Measurements from ENCODE around the gene LCN12. TPM values are rescaled to one million over a fixed set of nuclear protein-coding genes. Genes with fewer than 3 reads are reported as not detected.

The LCN12 gene
- total and polyA plus RNA-seq, 4 donors: 0.71 to 3.3 (median 1.6) TPM; not detected in 1

DNA sequence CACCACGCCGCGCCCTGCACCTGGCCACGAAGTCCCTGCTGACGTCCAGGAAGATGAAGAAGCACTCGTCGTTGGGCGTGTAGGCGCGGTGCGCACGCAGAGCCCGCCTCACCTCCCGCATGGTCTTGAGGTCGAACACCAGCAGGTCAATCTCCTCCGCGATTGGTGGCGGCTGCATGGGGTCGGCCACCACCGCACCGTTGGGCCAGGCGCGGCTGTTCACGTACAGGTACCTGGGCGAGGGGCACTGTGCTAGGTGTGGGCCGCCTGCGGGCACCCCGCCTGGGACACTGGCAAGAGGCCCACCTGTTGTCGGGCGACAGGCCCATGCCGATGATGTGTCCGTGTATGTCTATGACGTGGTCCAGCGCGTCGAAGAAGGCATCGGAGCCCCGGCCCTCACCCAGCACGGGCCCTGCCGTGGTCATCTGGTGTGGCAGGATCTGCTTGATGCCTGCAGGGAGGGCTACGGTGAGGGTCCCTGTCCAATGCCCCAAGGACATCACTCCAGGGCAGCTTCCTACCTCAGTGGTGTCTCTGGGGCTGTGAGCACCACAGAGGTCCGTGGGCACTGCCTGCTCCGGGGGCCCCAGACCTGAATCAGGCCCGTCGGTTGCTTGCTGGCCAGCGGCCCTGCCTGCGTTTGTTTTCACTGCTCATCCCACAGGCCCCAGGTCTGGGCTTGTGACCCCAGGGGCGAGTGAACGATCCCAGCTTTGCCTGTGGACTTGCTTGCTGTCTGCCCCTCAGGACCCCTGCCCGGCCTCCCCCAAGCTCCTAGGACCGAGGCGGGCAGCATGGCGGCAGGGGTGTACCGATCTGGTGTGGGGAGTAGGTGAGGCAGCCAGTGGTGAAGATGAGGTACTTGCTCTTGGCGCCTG is 10.6 kb upstream of the LCN12 start:
- no peak overlapping the region for H3K27ac ChIP-seq (ENCODE audit: low read depth in 1 of 2, low read length in 2 of 2)
- no peaks in the 10 kb centered on the region for H3K27me3 ChIP-seq (ENCODE audit: control insufficient read depth in 1 of 2, insufficient read depth in 2 of 2, low read length in 1 of 2)
- H3K4me3 ChIP-seq (ENCODE audit: low read length in 2 of 2): no peak overlapping the region
- H3K4me1 ChIP-seq (ENCODE audit: control insufficient read depth in 1 of 2, insufficient read depth in 2 of 2, low read length in 2 of 2): no peaks in the 10 kb centered on the region
- DNase-seq: peak in 1 of 2 donors; percentile 76
- intact Hi-C loops (cut with DNase I): loop anchor here (5.0 to 10.0 kb wide), 4 partner anchors 57 to 157 kb away; partner anchors contain the start of genes TRAF2 (in 2 of the 2), MAMDC4 (in 1 of the 2) and TMEM141 (in 1 of the 2)
- no peaks in the 10 kb centered on the region for H3K9me3 ChIP-seq (ENCODE audit: control insufficient read depth, low read length)
- WGBS, 2 donors: 94 to 95% methylated on average over 55 of the region's 55 CpGs
- no peak for ATAC-seq (ENCODE audit: low FRiP score)
- peaks cover 0 to 11% of the 10 kb centered on the region in 2 donors for H3K36me3 ChIP-seq (ENCODE audit: control insufficient read depth in 1 of 2, insufficient read depth in 2 of 2, low read length in 1 of 2)

- Histone ChIP-seq H3K27me3 (ENCODE audit: control insufficient read depth in 1 of 2, insufficient read depth in 2 of 2, low read length in 1 of 2) (no peaks in the 10 kb centered on the region), H3K9me3 (ENCODE audit: control insufficient read depth, low read length) (no peaks in the 10 kb centered on the region), H3K27ac (ENCODE audit: low read depth in 1 of 2, low read length in 2 of 2) (no peak overlapping the region), H3K4me1 (ENCODE audit: control insufficient read depth in 1 of 2, insufficient read depth in 2 of 2, low read length in 2 of 2) (no peaks in the 10 kb centered on the region), H3K4me3 (ENCODE audit: low read length in 2 of 2) (no peak overlapping the region), H3K36me3 (ENCODE audit: control insufficient read depth in 1 of 2, insufficient read depth in 2 of 2, low read length in 1 of 2) (peaks cover 0 to 11% of the 10 kb centered on the region in 2 donors)
- DNase-seq (peak; percentile 53 to 74), ATAC-seq (ENCODE audit: low FRiP score) (no peak)
- intact Hi-C loops (cut with DNase I): loop anchor here (5.0 to 10.0 kb wide), 4 partner anchors 57 to 157 kb away; partner anchors contain the start of genes TRAF2 (in 2 of the 2), MAMDC4 (in 1 of the 2) and TMEM141 (in 1 of the 2)
- 93% methylated on average over 57 to 60 of the region's 60 CpGs for WGBS, 2 donors
Measured at GRCh38 chr9:136942112-136942880, 9.8 kb upstream of the LCN12 start.

GRCh38 chr9:136942881-136943230 is 9.2 kb upstream of the LCN12 start:
- no peaks in the 10 kb centered on the region for H3K4me1 ChIP-seq (ENCODE audit: control insufficient read depth in 1 of 2, insufficient read depth in 2 of 2, low read length in 2 of 2)
- H3K9me3 ChIP-seq (ENCODE audit: control insufficient read depth, low read length): no peaks in the 10 kb centered on the region
- H3K27ac ChIP-seq (ENCODE audit: low read depth in 1 of 2, low read length in 2 of 2): no peak overlapping the region
- intact Hi-C loops (cut with DNase I): loop anchor here (5.0 to 10.0 kb wide), 4 partner anchors 58 to 158 kb away; partner anchors contain the start of genes TRAF2 (in 2 of the 2), MAMDC4 (in 1 of the 2) and TMEM141 (in 1 of the 2)
- ATAC-seq (ENCODE audit: low FRiP score) (no peak), DNase-seq (no peak)
- peaks cover 0 to 11% of the 10 kb centered on the region in 2 donors for H3K36me3 ChIP-seq (ENCODE audit: control insufficient read depth in 1 of 2, insufficient read depth in 2 of 2, low read length in 1 of 2)
- no peak overlapping the region for H3K4me3 ChIP-seq (ENCODE audit: low read length in 2 of 2)
- WGBS, 2 donors: 94 to 95% methylated on average over 16 of the region's 16 CpGs
- no peaks in the 10 kb centered on the region for H3K27me3 ChIP-seq (ENCODE audit: control insufficient read depth in 1 of 2, insufficient read depth in 2 of 2, low read length in 1 of 2)

GRCh38 chr9:136943291-136944211 is 8.5 kb upstream of the LCN12 start:
- H3K9me3 ChIP-seq (ENCODE audit: control insufficient read depth, low read length): no peaks in the 10 kb centered on the region
- peaks cover 0 to 11% of the 10 kb centered on the region in 2 donors for H3K36me3 ChIP-seq (ENCODE audit: control insufficient read depth in 1 of 2, insufficient read depth in 2 of 2, low read length in 1 of 2)
- intact Hi-C loops (cut with DNase I): loop anchor here (2.0 to 10.0 kb wide), 5 partner anchors 59 to 159 kb away; partner anchors contain the start of genes TRAF2 (in 2 of the 2), AJM1 (in 1 of the 2), MAMDC4 (in 1 of the 2) and TMEM141 (in 1 of the 2)
- H3K4me3 ChIP-seq (ENCODE audit: low read length in 2 of 2): peak overlapping the region; percentile 72 to 76
- DNase-seq (peak; percentile 69 to 85), ATAC-seq (ENCODE audit: low FRiP score) (peak; percentile 4)
- no peaks in the 10 kb centered on the region for H3K27me3 ChIP-seq (ENCODE audit: control insufficient read depth in 1 of 2, insufficient read depth in 2 of 2, low read length in 1 of 2)
- H3K27ac ChIP-seq (ENCODE audit: low read depth in 1 of 2, low read length in 2 of 2): peak overlapping the region in 1 of 2 donors; percentile 14
- no peaks in the 10 kb centered on the region for H3K4me1 ChIP-seq (ENCODE audit: control insufficient read depth in 1 of 2, insufficient read depth in 2 of 2, low read length in 2 of 2)
- WGBS, 2 donors: 22% methylated on average over 59 to 61 of the region's 61 CpGs

GRCh38 chr9:136944212-136944518 is 7.9 kb upstream of the LCN12 start:
- H3K36me3 ChIP-seq (ENCODE audit: control insufficient read depth in 1 of 2, insufficient read depth in 2 of 2, low read length in 1 of 2): peaks cover 0 to 11% of the 10 kb centered on the region in 2 donors
- peak; percentile 19 for ATAC-seq (ENCODE audit: low FRiP score)
- H3K27ac ChIP-seq (ENCODE audit: low read depth in 1 of 2, low read length in 2 of 2): peak overlapping the region in 1 of 2 donors; percentile 14
- intact Hi-C loops (cut with DNase I): loop anchor here (2.0 to 10.0 kb wide), 5 partner anchors 59 to 159 kb away; partner anchors contain the start of genes TRAF2 (in 2 of the 2), AJM1 (in 1 of the 2), MAMDC4 (in 1 of the 2) and TMEM141 (in 1 of the 2)
- peak overlapping the region; percentile 72 to 76 for H3K4me3 ChIP-seq (ENCODE audit: low read length in 2 of 2)
- no peaks in the 10 kb centered on the region for H3K9me3 ChIP-seq (ENCODE audit: control insufficient read depth, low read length)
- peak in 1 of 2 donors; percentile 86 for DNase-seq
- H3K4me1 ChIP-seq (ENCODE audit: control insufficient read depth in 1 of 2, insufficient read depth in 2 of 2, low read length in 2 of 2): no peaks in the 10 kb centered on the region
- WGBS, 2 donors: 0% methylated on average over 40 to 45 of the region's 45 CpGs
- no peaks in the 10 kb centered on the region for H3K27me3 ChIP-seq (ENCODE audit: control insufficient read depth in 1 of 2, insufficient read depth in 2 of 2, low read length in 1 of 2)

GRCh38 chr9:136944519-136945332 is 7.3 kb upstream of the LCN12 start, which contains the start of the genes C8G and FBXW5:
C8G (plus strand) TSS chr9:136945243; CDS start chr9:136945321, 78 bp downstream.
FBXW5 (minus strand) TSS chr9:136944738; CDS start chr9:136944083, 655 bp downstream.
- H3K4me1 ChIP-seq (ENCODE audit: control insufficient read depth in 1 of 2, insufficient read depth in 2 of 2, low read length in 2 of 2): no peaks in the 10 kb centered on the region
- no peaks in the 10 kb centered on the region for H3K9me3 ChIP-seq (ENCODE audit: control insufficient read depth, low read length)
- peaks cover 0 to 10% of the 10 kb centered on the region in 2 donors for H3K36me3 ChIP-seq (ENCODE audit: control insufficient read depth in 1 of 2, insufficient read depth in 2 of 2, low read length in 1 of 2)
- peak; percentile 89 for ATAC-seq (ENCODE audit: low FRiP score)
- intact Hi-C loops (cut with DNase I): loop anchor here (2.0 to 10.0 kb wide), 7 partner anchors 48 to 160 kb away; partner anchors contain the start of genes TRAF2 (in 2 of the 2), AJM1 (in 1 of the 2), FUT7 (in 1 of the 2) and MAMDC4 (in 1 of the 2)
- H3K4me3 ChIP-seq (ENCODE audit: low read length in 2 of 2): peak within 1 kb of the TSS; percentile 72 to 76
- peak within 1 kb of the TSS in 1 of 2 donors; percentile 14 for H3K27ac ChIP-seq (ENCODE audit: low read depth in 1 of 2, low read length in 2 of 2)
- peak; percentile 97 to 98 for DNase-seq
- no peaks in the 10 kb centered on the region for H3K27me3 ChIP-seq (ENCODE audit: control insufficient read depth in 1 of 2, insufficient read depth in 2 of 2, low read length in 1 of 2)
- WGBS, 2 donors: 5 to 7% methylated on average over 58 to 74 of the region's 74 CpGs

Data from aorta (tissue), 5 donors.